A549 (cell line): ENCODE measurements around the gene CHCHD6. TPM values are rescaled to one million over a fixed set of nuclear protein-coding genes. Genes with fewer than 3 reads are reported as not detected.

ENCODE experiments used
- ATAC-seq, 2 experiments: fragments of 200-7000 bp in 1 of 2; fragments of >200 bp in 1 of 2; cut with Nextera tagmentation in 1 of 2; cut with Tn5 transposase in 1 of 2; 3 replicates each; pipeline versions ENCODE4 v1.8.0 to v1.9.1; 2018 to 2020; ENCODE audit warnings: mild to moderate bottlenecking in 1 of 2, moderate library complexity in 1 of 2
- CTCF ChIA-PET: fragments of 300-600 bp; sonication (Branson Sonifier 250); formaldehyde crosslinking; extraction: SDS; loops from one replicate; lab custom pipeline; 2021; ENCODE audit warnings: antibody characterized with exemption, inconsistent platforms; lab: Yijun Ruan, JAX
- POLR2A ChIA-PET: fragments of 350-600 bp; formaldehyde crosslinking; extraction: SDS; loops from one replicate; lab custom pipeline; 2021; ENCODE audit warnings: antibody characterized with exemption, inconsistent platforms; lab: Yijun Ruan, JAX
- DNase-seq, 2 experiments: peaks; one replicate each; pipeline versions ENCODE4 v3.0.0 to v3.0.0-alpha.2; 2011 to 2016; ENCODE audit warnings: low read depth in 1 of 2, low spot score in 1 of 2
- FAIRE-seq: peaks from 2 replicates; lab custom pipeline; 2011; peaks lifted over from hg19 to GRCh38; lab: Jason Lieb, UNC
- H3K27ac ChIP-seq, 2 experiments: fragments of >200 bp; sonication (Bioruptor Twin); formaldehyde crosslinking; 3 replicates each; pipeline ENCODE4 v1.5.1; 2016 to 2017
- H3K4me1 ChIP-seq: fragments of >200 bp; sonication (Bioruptor Twin); formaldehyde crosslinking; 3 replicates; pipeline ENCODE4 v1.6.1; 2016
- H3K4me2 ChIP-seq: fragments of >200 bp; sonication (Bioruptor Twin); formaldehyde crosslinking; 3 replicates; pipeline ENCODE4 v1.6.1; 2016
- H3K4me3 ChIP-seq: fragments of >200 bp; sonication (Bioruptor Twin); formaldehyde crosslinking; 3 replicates; pipeline ENCODE4 v1.5.1; 2016
- H3K9me3 ChIP-seq: fragments of >200 bp; sonication (Bioruptor Twin); formaldehyde crosslinking; 3 replicates; pipeline ENCODE4 v1.6.1; 2016
- BHLHE40 ChIP-seq: IDR thresholded peaks from 2 replicates; pipeline ENCODE4 v1.6.1; 2012; ENCODE audit warnings: low read depth, low read length, inconsistent platforms
- CBX8 ChIP-seq: fragments of 200-600 bp; sonication (generic); IDR thresholded peaks from 2 replicates; pipeline ENCODE4 v1.6.1; 2016
- E2F6 ChIP-seq: IDR thresholded peaks from 2 replicates; pipeline ENCODE4 v1.6.1; 2012; ENCODE audit warnings: low read depth, borderline replicate concordance
- HDAC2 ChIP-seq: fragments of 200-600 bp; sonication (generic); IDR thresholded peaks from 2 replicates; pipeline ENCODE4 v1.6.1; 2016
- HES2 ChIP-seq: fragments of >200 bp; sonication (Bioruptor Twin); formaldehyde crosslinking; IDR thresholded peaks from 2 replicates; pipeline ENCODE4 v1.6.1; 2016
- KDM1A ChIP-seq: fragments of 200-600 bp; sonication (generic); IDR thresholded peaks from 2 replicates; pipeline ENCODE4 v1.6.1; 2016; ENCODE audit warnings: low read depth, mild to moderate bottlenecking
- MAFK ChIP-seq: fragments of 450-650 bp; IDR thresholded peaks from 2 replicates; pipeline ENCODE4 v1.6.1; 2014; ENCODE audit not compliant: partially characterized antibody
- POLR2A ChIP-seq: IDR thresholded peaks from 2 replicates; pipeline ENCODE4 v1.6.1; 2012; ENCODE audit warnings: mild to moderate bottlenecking, low read length
- RARB ChIP-seq: fragments of 250-450 bp; sonication (Bioruptor Pico); IDR thresholded peaks from 2 replicates; pipeline ENCODE4 v1.8.0; 2021; ENCODE audit warnings: mild to moderate bottlenecking, moderate library complexity
- REST ChIP-seq: fragments of 200-600 bp; sonication (generic); IDR thresholded peaks from 2 replicates; pipeline ENCODE4 v1.6.1; 2016; ENCODE audit warnings: antibody characterized with exemption, mild to moderate bottlenecking, moderate library complexity
- RNF2 ChIP-seq: fragments of 200-600 bp; sonication (generic); IDR thresholded peaks from 2 replicates; pipeline ENCODE4 v1.6.1; 2016; ENCODE audit warnings: low read depth, mild to moderate bottlenecking, antibody characterized with exemption, moderate library complexity, borderline replicate concordance
- SREBF2 ChIP-seq: fragments of 450-650 bp; IDR thresholded peaks from 2 replicates; pipeline ENCODE4 v1.6.1; 2014; ENCODE audit warnings: mild to moderate bottlenecking, moderate library complexity
- TFCP2L1 ChIP-seq: fragments of 250-450 bp; sonication (Bioruptor Pico); IDR thresholded peaks from 2 replicates; pipeline ENCODE4 v1.5.0; 2021; ENCODE audit warnings: mild to moderate bottlenecking
- ZFP36 ChIP-seq: fragments of 450-650 bp; IDR thresholded peaks from 2 replicates; pipeline ENCODE4 v1.6.1; 2014; ENCODE audit warnings: borderline replicate concordance; ENCODE audit not compliant: partially characterized antibody
- ZNF302 ChIP-seq: fragments of 250-450 bp; sonication (Bioruptor Pico); IDR thresholded peaks from 2 replicates; pipeline ENCODE4 v1.9.0; 2021; ENCODE audit warnings: inconsistent platforms, mild to moderate bottlenecking, moderate library complexity
- WGBS: methylation state at CpG from one replicate; pipeline ENCODE4 v1.1.6; 2017; ENCODE audit errors: missing lambda C conversion rate; 5-methylcytosine and 5-hydroxymethylcytosine counted together
- polyA plus RNA-seq, 4 experiments: library from polyadenylated mRNA; depleted of rRNA in 3 of 4; stranded (reverse); fragments of >200 nt; fragmentation: RNase III in 1 of 4; extraction: RNeasy Plus Mini Kit Qiagen cat#74134 plus additional on column Dnase treatment in 1 of 4; gene quantifications; 2 replicates in 3 of 4; 3 replicates in 1 of 4; pipeline ENCODE4 v1.2.3, GENCODE V29; 2011 to 2017
- TF ChIP-seq, protein P1 (sequence below): fragments of 450-650 bp; IDR thresholded peaks from 2 replicates; pipeline ENCODE4 v1.6.1; 2014; ENCODE audit warnings: antibody characterized with exemption
- TF ChIP-seq, protein P2 (sequence below): fragments of >200 bp; sonication (Bioruptor Twin); formaldehyde crosslinking; IDR thresholded peaks from 3 replicates; pipeline ENCODE4 v1.5.1; 2016
- TF ChIP-seq, protein P3 (sequence below): fragments of 250-450 bp; sonication (Bioruptor Pico); IDR thresholded peaks from 2 replicates; pipeline ENCODE4 v1.5.0; 2021; ENCODE audit warnings: mild to moderate bottlenecking, moderate library complexity, borderline replicate concordance

CHCHD6 gene
- polyA plus RNA-seq, 2 of the 4 experiments (the other 2 are of a cell fraction), result 15.0 to 18.1 TPM

- ATAC-seq (no peak), FAIRE-seq (no peak), DNase-seq (no peak)
- H3K4me3 ChIP-seq, result no peak overlapping the region
- POLR2A ChIA-PET, result no interaction called here
- 100% methylated on average over 1 of the region's 1 CpG for WGBS
- CTCF ChIA-PET, result no interaction called here
- no peak overlapping the region for H3K27ac ChIP-seq
- no peak overlapping the region for H3K4me2 ChIP-seq
- no peak for TF ChIP-seq REST
- no peak for TF ChIP-seq ZNF302 (CRISPR knock-in tag)
- TF ChIP-seq HES2, result no peak
- no peak for TF ChIP-seq MAFK
- no peak for TF ChIP-seq SREBF2
- TF ChIP-seq, protein P1, sequence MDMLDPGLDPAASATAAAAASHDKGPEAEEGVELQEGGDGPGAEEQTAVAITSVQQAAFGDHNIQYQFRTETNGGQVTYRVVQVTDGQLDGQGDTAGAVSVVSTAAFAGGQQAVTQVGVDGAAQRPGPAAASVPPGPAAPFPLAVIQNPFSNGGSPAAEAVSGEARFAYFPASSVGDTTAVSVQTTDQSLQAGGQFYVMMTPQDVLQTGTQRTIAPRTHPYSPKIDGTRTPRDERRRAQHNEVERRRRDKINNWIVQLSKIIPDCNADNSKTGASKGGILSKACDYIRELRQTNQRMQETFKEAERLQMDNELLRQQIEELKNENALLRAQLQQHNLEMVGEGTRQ, result no peak
- TF ChIP-seq E2F6, result no peak
- TF ChIP-seq BHLHE40, result no peak
- no peak for TF ChIP-seq CBX8
- TF ChIP-seq KDM1A, result no peak
- TF ChIP-seq, protein P2, sequence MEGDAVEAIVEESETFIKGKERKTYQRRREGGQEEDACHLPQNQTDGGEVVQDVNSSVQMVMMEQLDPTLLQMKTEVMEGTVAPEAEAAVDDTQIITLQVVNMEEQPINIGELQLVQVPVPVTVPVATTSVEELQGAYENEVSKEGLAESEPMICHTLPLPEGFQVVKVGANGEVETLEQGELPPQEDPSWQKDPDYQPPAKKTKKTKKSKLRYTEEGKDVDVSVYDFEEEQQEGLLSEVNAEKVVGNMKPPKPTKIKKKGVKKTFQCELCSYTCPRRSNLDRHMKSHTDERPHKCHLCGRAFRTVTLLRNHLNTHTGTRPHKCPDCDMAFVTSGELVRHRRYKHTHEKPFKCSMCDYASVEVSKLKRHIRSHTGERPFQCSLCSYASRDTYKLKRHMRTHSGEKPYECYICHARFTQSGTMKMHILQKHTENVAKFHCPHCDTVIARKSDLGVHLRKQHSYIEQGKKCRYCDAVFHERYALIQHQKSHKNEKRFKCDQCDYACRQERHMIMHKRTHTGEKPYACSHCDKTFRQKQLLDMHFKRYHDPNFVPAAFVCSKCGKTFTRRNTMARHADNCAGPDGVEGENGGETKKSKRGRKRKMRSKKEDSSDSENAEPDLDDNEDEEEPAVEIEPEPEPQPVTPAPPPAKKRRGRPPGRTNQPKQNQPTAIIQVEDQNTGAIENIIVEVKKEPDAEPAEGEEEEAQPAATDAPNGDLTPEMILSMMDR, result no peak
- TF ChIP-seq HDAC2, result no peak
- TF ChIP-seq RARB (CRISPR knock-in tag), result no peak
- no peak for TF ChIP-seq POLR2A
- no peak for TF ChIP-seq RNF2
- TF ChIP-seq, protein P3, sequence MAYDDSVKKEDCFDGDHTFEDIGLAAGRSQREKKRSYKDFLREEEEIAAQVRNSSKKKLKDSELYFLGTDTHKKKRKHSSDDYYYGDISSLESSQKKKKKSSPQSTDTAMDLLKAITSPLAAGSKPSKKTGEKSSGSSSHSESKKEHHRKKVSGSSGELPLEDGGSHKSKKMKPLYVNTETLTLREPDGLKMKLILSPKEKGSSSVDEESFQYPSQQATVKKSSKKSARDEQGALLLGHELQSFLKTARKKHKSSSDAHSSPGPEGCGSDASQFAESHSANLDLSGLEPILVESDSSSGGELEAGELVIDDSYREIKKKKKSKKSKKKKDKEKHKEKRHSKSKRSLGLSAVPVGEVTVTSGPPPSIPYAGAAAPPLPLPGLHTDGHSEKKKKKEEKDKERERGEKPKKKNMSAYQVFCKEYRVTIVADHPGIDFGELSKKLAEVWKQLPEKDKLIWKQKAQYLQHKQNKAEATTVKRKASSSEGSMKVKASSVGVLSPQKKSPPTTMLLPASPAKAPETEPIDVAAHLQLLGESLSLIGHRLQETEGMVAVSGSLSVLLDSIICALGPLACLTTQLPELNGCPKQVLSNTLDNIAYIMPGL (CRISPR knock-in tag), result no peak
- no peak for TF ChIP-seq ZFP36
- H3K4me1 ChIP-seq, result no peaks in the 10 kb centered on the region
- no peaks in the 10 kb centered on the region for H3K9me3 ChIP-seq
These were observed 69.7 kb downstream of the CHCHD6 start for GRCh38 chr3:126773783-126774182.

- no peak for ATAC-seq
- no peaks in the 10 kb centered on the region for H3K9me3 ChIP-seq
- peaks cover 14% of the 10 kb centered on the region for H3K4me1 ChIP-seq
- no peak for FAIRE-seq
- WGBS, result 93% methylated on average over 3 of the region's 3 CpGs
- H3K4me3 ChIP-seq, result no peak overlapping the region
- POLR2A ChIA-PET, result no interaction called here
- no peak for DNase-seq
- TF ChIP-seq TFCP2L1 (CRISPR knock-in tag), result no peak
- TF ChIP-seq, all 56 proteins: peak for 0
- Histone ChIP-seq H3K4me2 (no peak overlapping the region), H3K27ac (no peak overlapping the region)
- CTCF ChIA-PET, result interaction anchor here (1.0 to 1.2 kb wide), 3 partner anchors 25 to 771 kb away, joined by 3 read pairs; no protein-coding TSS in a partner anchor
These were observed 73.3 kb downstream of the CHCHD6 start for GRCh38 chr3:126777366-126777765.
